HG02678 (cell line): ENCODE measurements around the gene SHOX.
"Not testable (repeated sequence)": the region's sequence is repeated elsewhere in the genome, so short reads cannot be mapped to it uniquely, and the experiment has no call there.

ENCODE experiments used
- ATAC-seq: cut with Tn5 transposase; IDR thresholded peaks from one replicate; pipeline ENCODE4 v1.9.1; 2021; ENCODE audit warnings: mild to moderate bottlenecking, moderate library complexity; ENCODE audit not compliant: unreplicated experiment

Gene SHOX

DNA sequence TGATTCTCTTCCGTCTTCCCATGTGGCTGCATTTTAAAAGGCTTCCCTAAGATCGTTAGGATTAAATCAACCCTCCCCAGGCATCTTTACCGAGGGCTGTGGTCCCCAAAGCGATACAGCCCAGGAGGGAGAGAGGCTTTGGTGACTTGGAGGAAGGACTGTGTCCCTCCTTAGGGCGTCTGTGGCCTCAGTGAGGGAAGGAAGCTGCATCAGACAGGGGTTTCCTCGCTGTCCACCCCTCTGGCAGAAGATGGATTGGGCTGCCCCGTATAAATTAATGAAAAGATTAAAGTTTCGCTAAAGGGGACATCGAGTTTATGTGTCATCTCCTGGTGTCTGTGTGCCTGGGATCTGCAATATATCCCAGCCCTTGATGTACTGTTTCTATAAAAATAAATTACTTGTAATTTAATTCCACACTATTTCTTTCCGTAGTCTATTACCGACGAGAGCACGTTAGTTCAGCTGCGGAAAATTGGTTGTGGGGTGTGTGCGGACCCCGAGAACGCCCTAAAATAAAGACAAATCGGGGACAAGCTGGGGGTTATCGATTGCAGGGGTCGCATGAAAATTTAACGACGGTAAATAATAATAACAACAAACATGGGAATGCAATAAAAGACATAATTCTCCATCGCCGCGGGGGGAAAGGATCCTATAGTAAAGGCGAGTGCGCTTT is 6.5 kb downstream of the SHOX start:
- no peak for ATAC-seq

DNA sequence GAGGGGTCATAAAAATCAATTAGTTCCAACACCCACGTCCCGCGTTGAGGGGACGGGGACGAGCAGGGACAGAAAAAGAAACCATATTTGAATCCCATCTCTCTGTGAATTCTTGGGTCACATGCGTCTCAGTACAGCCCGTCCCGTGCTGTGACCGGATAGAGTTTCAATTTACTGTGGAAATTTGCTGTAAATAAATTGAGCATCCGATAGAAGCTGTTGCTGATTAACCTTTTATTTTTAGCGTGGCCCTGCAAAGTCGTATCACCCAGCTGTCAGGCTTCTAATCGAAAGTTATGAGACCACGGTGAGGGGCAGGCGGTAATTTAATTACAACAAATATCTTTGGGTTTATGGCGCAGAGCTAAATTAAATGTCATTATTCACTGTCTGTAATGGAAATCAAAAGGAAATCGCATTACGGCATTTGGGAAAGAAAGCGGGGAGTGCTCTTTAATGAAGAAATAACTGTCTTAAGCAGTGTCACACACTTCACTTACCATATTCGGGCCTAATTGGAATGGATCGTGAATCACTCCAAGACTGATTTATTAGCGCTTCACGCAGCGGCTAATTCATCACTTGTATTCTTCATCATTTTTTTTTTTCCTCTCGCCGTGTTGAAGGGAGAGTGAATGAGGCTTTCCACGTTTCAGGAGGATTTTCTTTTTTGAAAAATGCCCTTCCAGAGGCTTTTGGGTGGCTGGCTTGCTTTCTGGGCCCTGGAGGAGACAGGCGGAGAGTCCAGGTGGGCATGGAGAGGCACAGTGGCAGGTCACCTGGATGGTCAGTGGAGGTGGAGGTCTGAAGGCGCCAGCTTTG is 7.3 kb downstream of the SHOX start:
- no peak for ATAC-seq

DNA sequence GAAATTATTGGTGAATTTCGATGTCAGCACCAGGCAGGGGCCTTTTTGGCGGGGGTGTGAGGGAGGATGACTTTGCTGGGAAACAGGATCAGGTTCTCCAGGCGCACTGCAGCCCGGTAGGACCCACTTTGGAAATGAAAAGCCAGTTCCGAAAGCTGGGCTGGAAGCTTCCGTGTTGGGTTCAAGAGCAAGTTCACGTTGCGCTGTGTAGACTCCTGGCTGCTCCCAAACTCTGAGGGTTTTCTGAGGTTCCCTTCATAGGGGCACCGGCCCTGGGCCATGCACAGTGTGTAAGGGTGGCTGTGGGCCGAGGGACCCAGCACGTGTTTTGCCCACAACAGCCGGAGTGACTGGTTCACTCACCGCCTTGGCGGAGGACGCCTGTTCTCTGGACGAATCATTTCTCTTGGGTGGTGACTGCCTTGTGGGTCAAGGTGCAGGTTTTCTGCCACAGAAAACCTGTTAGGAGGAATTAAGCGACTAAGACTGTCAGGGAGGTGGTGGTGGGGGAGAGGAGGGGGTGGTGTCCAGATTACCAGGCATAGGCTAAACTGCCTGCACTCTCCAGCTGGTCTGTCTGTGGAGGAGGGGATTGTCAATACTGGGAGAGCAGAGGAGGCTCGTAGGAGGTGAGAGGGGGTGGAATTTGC is 8.0 kb downstream of the SHOX start:
- ATAC-seq, result no peak

DNA sequence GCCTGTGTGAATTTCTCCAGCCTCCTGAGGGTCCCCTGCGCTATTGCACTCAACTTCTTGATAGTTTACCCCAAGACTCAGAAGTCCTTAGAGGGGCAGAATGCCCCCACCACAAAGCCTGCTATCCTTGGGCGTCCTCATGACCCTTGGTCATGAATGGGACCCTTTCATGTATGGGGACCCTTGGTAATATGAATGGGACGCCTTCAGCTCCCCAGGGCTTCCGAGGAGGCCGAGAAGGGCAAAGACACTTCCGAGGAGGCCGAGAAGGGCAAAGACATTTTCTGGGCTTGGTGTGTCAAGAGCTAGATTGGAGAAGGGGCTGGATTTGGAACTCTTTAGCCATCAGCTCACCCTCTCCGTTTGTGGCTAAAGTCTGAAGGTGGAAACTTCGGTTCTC is 8.6 kb downstream of the SHOX start:
- no peak for ATAC-seq

DNA sequence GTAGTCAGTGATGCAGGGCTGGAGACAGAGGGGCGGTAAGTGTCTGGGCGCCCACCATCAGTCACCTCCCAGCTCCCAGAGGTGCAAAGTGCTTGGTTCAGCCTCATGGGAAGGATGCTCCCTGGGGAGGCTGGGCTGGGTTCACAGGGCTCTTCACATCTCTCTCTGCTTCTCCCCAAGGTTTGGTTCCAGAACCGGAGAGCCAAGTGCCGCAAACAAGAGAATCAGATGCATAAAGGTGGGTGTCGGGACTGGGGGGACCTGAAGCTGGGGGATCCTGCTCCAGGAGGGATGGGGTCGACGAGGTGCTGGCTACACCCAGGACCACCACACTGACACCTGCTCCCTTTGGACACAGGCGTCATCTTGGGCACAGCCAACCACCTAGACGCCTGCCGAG is 10.1 kb downstream of the SHOX start:
- no peak for ATAC-seq

DNA sequence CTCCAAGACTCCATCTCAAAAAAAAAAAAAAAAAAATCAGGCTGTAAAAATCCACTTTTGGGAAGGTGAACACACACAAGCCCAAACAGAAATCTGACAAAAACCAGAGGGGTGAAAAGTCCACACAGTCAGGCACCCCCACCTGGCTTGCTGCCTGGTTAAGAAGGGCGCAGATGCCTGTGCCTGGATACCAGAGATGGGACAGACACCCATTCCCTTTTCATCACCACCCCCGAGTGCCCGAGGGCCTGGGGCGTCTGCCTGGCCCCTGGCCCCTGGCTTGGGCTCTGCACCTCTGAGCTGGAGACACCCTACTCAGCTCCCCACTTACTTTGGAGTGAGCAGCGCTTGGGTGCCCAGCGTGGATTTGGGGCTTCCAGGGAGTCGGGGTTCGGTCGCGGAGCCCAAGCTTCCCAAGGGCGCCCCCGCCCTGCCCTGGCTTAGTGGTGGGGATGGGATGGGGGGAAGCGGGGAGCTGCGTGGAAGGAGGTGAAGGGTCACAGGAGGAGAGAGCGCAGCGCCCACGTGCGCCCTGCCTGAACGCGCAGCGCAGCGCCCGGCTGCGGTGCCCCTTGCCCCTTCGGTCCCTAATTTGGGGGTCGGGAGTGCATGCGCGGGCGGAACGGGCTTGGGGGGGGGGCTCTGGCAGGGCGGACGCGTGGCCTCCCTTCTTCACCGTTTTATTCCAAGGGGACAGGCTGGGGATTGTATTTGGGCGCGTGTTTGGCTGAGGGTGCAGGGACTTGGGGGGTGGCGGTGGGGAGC is 11.3 kb downstream of the SHOX start:
- ATAC-seq, result no peak

DNA sequence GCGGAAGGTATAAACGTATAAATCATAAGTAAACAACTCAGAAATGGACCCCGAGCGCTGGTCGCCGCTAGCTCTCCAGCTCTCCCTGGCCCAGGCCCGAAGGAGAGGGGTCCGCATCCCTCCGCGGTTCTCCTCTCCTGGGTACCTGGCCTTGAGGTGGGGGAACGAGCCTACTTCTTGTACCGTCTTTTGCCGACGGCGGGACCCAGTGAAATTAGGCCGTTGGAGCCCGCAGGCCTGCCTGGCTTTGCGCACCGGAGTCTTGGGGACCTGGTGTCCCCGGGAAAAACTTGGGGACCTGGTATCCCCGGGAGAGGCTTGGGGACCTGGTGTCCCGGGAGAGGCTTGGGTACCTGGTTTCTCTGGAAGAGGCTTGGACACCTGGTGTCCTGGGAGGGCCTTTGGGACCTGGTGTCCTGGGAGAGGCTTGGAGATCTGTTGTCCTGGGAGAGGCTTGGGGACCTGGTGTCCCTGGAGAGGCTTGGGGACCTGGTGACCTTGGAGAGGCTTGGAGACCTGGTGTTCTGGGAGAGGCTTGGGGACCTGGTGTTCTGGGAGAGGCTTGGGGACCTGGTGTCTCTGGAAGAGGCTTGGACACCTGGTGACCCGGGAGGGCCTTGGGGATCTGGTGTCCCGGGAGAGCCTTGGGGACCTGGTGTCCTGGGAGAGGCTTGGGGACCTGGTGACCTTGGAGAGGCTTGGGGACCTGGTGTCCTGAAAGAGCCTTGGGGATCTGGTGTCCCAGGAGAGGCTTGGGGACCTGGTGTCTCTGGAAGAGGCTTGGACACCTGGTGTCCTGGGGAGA is 12.0 kb downstream of the SHOX start:
- no peak for ATAC-seq

DNA sequence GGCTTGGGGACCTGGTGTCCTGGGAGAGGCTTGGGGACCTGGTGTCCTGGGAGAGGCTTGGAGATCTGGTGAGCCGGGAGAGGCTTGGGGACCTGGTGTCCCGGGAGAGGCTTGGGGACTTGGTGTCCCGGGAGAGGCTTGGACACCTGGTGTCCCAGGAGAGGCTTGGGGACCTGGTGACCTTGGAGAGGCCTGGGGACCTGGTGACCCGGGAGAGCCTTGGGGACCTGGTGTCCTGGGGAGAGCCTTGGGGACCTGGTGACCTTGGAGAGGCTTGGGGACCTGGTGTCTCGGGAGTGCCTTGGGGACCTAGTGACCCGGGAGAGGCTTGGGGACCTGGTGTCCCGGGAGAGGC is 12.6 kb downstream of the SHOX start:
- ATAC-seq, result no peak

DNA sequence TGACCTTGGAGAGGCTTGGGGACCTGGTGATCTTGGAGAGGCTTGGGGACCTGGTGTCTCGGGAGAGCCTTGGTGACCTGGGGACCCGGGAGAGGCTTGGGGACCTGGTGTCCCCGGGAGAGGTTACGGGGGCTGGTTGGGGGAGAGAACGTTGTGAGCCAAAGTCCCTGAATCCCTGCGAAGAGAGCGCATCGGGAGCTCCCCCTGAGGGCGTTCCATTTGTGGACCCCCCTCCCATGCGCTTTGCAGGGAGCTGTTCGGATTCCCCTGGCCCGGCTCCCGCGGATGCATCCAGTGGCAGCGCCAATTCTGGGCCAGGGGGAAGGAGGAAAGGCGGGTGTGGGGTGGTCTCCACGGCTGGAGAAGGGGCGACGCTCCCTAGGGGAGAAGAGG is 13.3 kb downstream of the SHOX start:
- no peak for ATAC-seq

DNA sequence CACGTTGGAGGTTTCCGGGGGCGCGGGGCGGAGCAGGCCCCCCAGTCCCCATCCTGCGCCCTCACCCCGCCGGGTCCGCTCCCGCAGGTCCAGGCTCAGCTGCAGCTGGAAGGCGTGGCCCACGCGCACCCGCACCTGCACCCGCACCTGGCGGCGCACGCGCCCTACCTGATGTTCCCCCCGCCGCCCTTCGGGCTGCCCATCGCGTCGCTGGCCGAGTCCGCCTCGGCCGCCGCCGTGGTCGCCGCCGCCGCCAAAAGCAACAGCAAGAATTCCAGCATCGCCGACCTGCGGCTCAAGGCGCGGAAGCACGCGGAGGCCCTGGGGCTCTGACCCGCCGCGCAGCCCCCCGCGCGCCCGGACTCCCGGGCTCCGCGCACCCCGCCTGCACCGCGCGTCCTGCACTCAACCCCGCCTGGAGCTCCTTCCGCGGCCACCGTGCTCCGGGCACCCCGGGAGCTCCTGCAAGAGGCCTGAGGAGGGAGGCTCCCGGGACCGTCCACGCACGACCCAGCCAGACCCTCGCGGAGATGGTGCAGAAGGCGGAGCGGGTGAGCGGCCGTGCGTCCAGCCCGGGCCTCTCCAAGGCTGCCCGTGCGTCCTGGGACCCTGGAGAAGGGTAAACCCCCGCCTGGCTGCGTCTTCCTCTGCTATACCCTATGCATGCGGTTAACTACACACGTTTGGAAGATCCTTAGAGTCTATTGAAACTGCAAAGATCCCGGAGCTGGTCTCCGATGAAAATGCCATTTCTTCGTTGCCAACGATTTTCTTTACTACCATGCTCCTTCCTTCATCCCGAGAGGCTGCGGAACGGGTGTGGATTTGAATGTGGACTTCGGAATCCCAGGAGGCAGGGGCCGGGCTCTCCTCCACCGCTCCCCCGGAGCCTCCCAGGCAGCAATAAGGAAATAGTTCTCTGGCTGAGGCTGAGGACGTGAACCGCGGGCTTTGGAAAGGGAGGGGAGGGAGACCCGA is 14.0 kb downstream of the SHOX start:
- ATAC-seq, result no peak

DNA sequence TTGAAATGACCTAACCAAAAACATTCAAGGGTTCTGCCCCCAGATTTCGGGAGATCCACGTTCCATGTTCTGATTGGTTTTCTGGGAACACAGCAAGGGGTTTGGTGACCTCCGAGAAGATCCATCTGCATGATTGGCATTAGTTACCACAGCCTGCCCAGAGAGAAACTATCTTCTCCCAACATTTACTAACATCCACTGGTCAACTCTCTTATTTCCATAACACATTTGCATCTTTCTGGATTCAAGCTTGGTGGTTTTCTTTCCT is 15.6 kb downstream of the SHOX start:
- no peak for ATAC-seq

DNA sequence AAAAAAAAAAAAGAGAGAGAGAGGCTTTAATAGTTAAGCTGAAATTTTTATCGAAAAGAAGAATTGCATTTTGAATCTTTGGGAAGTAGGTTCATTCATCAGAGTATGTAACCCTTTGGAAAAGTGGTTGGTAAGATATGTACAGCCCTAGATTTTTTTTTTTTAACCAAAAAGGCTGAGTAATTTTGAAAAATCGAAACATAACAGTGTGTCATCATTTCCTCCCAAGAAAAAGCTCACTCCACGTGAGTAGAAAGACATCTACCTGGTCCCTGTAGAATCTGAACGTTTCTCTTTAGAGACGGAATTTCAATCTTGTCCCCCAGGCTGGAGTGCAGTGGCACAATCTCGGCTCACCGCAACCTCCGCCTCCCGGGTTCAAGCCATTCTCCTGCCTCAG is 16.2 kb downstream of the SHOX start:
- ATAC-seq, result no peak

DNA sequence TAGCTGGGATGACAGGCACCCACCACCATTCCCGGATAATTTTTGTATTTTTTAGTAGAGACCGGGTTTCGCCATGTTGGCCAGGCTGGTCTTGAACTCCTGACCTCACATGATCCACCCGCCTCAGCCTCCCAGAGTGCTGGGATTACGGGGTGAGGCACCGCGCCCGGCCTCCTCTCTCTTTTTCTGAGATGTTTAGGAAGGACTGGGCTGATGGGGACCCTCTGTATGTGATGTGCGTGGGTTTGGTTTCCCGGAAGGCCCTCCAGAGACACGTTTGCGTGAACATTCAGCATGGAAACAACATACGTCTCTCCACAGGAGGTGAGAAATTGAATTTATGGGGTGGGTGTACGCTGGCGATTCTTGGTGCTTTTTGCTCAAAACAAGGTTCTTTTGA is 18.6 kb downstream of the SHOX start:
- ATAC-seq, result no peak

DNA sequence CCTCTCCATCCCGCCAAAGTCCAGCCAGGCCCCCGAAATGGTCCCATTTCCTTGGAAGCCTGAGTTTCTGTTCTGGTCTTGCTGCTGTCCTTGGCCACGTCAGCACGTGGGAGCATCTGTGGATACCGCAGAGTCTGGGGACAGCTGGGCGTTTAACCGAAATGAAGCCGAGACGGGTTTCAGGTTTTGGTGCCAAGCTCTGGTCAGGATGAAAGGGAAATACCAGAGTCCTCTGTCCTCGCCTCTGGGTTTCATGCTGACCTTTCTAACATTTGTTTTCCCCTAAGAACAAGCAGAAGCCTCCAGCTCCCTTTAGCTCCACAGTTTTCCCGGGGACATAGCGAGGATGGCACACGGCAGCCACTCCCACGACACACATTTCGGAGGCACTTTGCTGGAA is 19.7 kb downstream of the SHOX start:
- no peak for ATAC-seq

DNA sequence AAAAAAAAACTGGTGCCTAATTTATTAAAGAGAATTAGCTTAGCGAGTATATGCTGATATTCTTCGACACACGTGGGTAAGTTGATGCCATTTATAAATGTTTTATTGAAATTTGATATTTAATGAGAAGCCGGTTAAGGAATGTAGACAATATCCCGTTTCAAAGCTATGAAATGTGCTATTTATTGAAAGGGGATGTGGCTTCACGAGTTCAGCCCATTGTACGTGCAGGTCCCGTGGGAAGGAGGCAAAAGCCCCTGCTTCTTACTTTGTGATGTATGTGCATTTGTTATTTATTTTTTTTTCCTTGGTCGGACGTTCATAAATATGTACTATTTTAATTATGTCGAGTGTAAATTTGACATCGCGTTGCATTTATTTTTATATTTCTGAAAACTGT is 20.2 kb downstream of the SHOX start:
- ATAC-seq, result no peak

DNA sequence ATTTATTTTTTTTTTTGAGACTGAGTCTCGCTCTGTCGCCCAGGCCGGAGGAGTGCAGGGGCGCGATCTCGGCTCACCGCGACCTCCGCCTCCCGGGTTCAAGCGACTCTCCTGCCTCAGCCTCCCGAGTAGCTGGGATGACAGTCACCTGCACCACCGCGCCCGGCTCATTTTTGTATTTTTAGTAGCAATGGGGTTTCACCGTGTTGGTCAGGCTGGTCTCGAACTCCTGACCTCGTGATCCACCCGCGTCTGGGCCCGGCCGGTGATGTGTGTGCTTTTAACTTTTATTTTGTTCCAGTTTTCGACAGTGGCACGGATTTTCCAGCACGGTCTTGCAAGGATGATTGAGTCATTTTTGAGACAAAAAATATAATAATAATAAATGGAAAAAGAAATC is 21.3 kb downstream of the SHOX start:
- not testable (repeated sequence) for ATAC-seq

DNA sequence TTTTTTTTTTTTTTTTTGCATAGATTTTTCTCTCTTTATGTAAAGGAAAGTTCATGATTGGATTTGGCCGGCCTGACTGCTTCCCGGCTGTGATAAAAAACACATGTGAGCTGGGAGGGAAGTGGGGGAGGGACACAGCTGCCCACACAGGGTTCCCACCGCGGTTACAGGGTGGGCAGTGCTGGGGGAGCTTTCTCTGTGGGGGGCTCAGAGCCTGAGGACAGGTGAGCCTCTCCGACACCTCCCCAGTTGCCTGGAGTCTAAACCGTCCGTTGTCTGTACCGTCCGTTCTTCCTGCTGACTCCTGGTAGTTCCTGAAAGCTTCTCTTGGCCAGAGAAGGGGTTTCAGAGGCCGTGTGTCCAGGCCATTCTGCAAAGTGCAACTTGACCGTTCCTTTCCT is 21.8 kb downstream of the SHOX start:
- ATAC-seq, result no peak

DNA sequence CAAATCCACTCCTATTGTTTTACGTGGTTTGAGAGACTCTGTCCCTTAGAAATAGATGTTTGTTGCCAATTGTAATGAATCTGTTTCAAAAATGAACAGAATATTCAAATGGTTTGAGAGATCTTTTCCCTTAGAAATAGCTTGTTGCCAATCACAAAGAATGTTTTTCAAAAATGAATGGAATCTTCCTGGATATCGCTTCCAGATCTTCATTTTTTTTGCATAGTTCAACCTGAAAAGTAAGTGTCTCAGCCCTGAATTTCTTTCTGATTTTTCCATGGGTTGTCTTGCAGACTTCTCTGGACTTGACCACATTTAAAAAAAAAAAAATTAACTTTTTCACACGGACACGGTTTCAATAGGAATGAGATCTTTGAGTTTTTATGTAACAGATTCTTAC is 22.7 kb downstream of the SHOX start:
- ATAC-seq, result no peak

DNA sequence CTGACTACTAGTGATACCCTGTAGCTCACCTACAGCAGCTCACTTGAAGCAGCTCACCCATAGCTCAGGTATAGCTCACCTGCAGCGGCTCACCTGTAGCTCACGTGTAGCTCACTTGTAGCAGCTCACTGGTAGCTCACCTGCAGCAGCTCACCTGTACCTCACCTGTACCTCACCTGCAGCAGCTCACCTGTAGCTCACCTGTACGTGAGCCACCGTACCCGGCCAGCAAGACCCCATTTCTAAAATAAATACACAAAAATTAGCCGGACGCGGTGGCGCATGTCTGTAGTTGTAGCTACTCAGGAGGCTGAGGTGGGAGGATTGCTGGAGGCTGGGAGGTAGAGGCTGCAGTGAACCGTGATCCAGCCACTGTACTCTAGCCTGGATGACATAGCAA is 30.6 kb downstream of the SHOX start:
- ATAC-seq, result no peak

DNA sequence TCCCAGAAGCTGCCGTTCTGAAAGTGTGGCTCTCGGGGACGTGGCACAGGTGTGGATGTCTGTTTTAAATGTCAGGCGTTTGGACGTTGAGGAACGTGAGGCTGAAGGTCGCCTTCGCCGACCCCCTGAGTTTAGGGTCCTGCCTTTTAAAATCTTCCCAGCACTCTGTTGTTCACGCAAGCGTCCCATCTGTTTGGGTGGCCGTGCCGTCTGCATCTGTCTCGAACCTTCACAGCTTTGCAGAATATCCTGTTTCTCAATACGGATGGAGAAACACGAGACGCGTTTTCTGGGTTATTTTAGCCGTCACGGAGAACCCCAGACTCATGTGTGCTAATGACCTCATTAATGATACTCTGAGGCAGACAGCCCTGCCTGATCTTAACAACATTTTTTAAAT is 31.5 kb downstream of the SHOX start:
- ATAC-seq, result no peak
